Nephron (organoid): ENCODE data around the gene TESK2.

Source experiments
- H3K27ac Mint-ChIP-seq, 3 experiments: 2 replicates each; pipeline ENCODE4 v1.8.0; 2020; ENCODE audit warnings: mixed read lengths in 3 of 3, mild to moderate bottlenecking in 2 of 3, moderate library complexity in 1 of 3
- H3K27me3 Mint-ChIP-seq: 2 replicates; pipeline ENCODE4 v1.8.0; 2021; ENCODE audit warnings: low read depth, mild to moderate bottlenecking, moderate library complexity, mixed read lengths
- H3K36me3 Mint-ChIP-seq: 2 replicates; pipeline ENCODE4 v1.8.0; 2020; ENCODE audit warnings: low read depth, mixed read lengths
- H3K4me1 Mint-ChIP-seq: 2 replicates; pipeline ENCODE4 v1.8.0; 2020; ENCODE audit warnings: mixed read lengths
- H3K4me3 Mint-ChIP-seq, 3 experiments: 2 replicates each; pipeline ENCODE4 v1.8.0; 2020; ENCODE audit warnings: mild to moderate bottlenecking in 3 of 3, mixed read lengths in 3 of 3, moderate library complexity in 2 of 3
- H3K9me3 Mint-ChIP-seq: 2 replicates; pipeline ENCODE4 v1.8.0; 2020; ENCODE audit warnings: mixed read lengths
- TF ChIP-seq, protein P1 (sequence below), 3 experiments: fragments of 200-600 bp; sonication (generic); IDR thresholded peaks; one replicate each; pipeline ENCODE4 v1.5.0; 2021; ENCODE audit warnings: antibody characterized with exemption in 3 of 3; ENCODE audit not compliant: unreplicated experiment in 3 of 3

The TESK2 gene

DNA sequence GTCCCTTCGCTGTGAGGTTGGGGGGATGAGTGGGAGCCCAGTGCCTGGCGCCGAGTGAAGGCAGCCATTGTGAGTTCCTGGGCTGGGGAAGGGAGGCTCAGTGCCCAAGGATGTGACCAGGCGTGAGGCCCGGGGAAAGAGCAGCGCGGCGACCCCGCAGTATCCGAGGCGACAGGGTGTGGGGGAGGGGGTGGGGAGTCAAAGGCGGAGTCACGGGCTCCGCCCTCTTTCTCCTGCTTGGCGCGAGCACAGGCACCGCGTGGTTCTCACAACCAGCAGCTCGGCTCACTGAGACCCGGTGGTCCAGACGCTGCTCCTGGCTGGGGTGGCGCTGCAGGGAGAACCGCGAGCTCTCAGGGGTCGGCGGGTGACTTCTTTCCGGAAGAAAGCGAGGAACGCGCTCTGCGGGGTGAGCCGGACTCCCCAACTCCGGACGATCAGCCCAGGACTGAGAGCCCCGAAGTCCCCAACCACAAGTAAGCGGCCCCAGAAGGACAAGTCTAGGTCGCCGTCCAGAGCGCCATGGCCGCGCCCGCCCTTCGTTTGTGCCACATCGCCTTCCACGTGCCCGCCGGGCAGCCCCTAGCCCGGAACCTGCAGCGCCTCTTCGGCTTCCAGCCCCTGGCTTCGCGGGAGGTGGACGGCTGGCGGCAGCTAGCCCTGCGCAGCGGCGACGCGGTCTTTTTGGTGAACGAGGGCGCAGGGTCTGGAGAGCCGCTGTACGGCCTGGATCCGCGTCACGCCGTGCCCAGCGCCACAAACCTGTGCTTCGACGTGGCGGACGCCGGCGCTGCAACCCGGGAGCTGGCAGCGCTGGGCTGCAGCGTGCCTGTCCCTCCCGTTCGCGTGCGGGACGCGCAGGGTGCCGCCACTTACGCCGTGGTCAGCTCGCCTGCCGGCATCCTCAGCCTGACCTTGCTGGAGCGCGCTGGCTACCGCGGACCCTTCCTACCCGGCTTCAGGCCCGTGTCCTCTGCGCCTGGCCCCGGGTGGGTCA, 164.0 kb downstream of the TESK2 start, which contains the start of gene HPDL:
Gene HPDL, plus strand, starts transcription at position 269 of the 997 bp plus-strand sequence. Its CDS starts 254 bp downstream, at position 523.
- Mint-ChIP-seq H3K4me3 (peak within 1 kb of the TSS; percentile 68 to 69 (median 68)), H3K36me3 (peaks cover 14% of the 10 kb centered on the region), H3K4me1 (peaks cover 9% of the 10 kb centered on the region), H3K27ac (peak within 1 kb of the TSS in 2 of 3 experiments; percentile 41 to 76), H3K9me3 (no peaks in the 10 kb centered on the region), H3K27me3 (no peaks in the 10 kb centered on the region)
- TF ChIP-seq, protein P1, sequence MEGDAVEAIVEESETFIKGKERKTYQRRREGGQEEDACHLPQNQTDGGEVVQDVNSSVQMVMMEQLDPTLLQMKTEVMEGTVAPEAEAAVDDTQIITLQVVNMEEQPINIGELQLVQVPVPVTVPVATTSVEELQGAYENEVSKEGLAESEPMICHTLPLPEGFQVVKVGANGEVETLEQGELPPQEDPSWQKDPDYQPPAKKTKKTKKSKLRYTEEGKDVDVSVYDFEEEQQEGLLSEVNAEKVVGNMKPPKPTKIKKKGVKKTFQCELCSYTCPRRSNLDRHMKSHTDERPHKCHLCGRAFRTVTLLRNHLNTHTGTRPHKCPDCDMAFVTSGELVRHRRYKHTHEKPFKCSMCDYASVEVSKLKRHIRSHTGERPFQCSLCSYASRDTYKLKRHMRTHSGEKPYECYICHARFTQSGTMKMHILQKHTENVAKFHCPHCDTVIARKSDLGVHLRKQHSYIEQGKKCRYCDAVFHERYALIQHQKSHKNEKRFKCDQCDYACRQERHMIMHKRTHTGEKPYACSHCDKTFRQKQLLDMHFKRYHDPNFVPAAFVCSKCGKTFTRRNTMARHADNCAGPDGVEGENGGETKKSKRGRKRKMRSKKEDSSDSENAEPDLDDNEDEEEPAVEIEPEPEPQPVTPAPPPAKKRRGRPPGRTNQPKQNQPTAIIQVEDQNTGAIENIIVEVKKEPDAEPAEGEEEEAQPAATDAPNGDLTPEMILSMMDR (IDR thresholded peaks at IDR 0.05; ENCODE audit: unreplicated experiment in 3 of 3), result no peak

DNA sequence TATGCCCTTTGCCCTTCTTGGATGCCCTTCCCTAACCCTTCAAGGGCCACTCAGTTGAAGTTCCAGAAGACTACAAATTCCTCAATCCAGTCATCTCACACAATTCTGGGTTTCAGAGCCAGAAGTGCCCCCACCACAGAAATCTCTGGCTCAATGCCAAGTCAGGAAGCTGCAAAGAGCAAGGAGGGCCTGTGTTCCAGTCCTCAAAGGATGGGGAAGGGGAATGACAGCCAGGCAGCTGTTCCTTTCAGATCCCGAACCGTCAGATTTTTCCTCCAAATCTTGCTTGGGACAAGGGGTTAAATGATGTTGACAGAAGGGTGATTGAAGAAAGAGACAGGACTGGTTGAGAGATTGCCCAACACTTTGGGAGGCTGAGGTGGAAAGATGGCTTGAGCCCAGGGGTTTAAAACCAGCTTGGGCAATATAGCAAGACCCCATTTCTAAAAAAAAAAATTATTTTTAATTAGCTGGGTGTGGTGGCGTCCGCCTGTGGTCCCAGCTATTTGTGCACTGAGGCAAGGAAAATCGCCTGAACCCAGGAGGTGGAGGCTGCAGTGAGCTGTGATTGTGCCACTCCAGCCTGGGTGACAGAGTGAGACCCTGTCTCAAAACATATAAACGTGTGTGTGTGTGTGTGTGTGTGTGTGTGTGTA, 165.0 kb downstream of the TESK2 start:
- Mint-ChIP-seq H3K4me1 (peaks cover 9% of the 10 kb centered on the region), H3K4me3 (peak overlapping the region; percentile 68 to 69 (median 68)), H3K36me3 (peaks cover 14% of the 10 kb centered on the region), H3K27me3 (no peaks in the 10 kb centered on the region), H3K9me3 (no peaks in the 10 kb centered on the region), H3K27ac (peak overlapping the region in 2 of 3 experiments; percentile 41 to 76)
- TF ChIP-seq, protein P1 (IDR thresholded peaks at IDR 0.05; ENCODE audit: unreplicated experiment in 3 of 3), result no peak

DNA sequence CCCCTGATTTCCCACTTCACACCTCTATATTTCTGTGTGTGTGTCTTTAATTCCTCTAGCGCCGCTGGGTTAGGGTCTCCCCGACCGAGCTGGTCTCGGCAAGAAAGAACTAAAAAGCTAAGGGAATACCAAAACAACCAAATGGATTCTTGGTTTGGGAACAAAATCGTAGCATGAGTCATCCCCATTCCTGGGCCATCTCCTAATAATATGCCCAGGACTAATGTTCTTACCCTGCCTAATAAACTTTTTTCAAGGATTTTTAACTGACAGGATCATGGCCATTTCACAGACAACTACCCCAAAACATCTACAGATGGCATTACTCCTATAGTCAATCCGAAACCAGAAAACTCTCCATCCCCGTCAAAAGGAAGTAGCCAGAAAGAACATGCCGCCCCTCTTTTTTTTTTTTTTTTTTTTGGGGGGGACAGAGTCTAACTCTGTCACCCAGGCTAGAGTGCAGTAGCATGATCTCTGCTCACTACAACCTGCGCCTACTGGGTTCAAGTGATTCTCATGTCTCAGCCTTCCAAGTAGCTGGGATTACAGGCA, 168.4 kb downstream of the TESK2 start:
- no peaks in the 10 kb centered on the region for H3K9me3 Mint-ChIP-seq
- H3K36me3 Mint-ChIP-seq, result peaks cover 7% of the 10 kb centered on the region
- H3K4me1 Mint-ChIP-seq, result peaks cover 5% of the 10 kb centered on the region
- no peaks in the 10 kb centered on the region for H3K27me3 Mint-ChIP-seq
- TF ChIP-seq, protein P1 (IDR thresholded peaks at IDR 0.05; ENCODE audit: unreplicated experiment in 3 of 3), result no peak
- H3K27ac Mint-ChIP-seq, result no peak overlapping the region
- H3K4me3 Mint-ChIP-seq, result no peak overlapping the region

DNA sequence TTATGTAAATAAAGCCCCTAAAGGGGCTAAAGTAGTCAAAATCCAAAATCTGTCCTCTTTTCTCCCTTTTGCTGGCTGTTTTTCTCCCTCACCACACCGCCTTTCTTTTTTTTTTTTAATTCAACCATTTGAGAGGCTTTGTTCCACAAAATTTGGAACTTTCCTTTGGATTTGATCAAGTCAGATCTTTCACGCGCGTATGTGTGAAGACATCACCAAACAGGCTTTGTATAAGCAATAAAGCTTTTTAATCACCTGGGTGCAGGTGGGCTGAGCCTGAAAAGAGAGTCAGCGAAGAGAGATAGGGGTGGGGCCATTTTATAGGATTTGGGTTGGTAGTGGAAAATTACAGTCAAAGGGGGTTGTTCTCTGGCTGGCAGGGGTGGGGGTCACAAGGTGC, 169.5 kb downstream of the TESK2 start:
- no peaks in the 10 kb centered on the region for H3K27me3 Mint-ChIP-seq
- peaks cover 7% of the 10 kb centered on the region for H3K36me3 Mint-ChIP-seq
- peaks cover 5% of the 10 kb centered on the region for H3K4me1 Mint-ChIP-seq
- no peak overlapping the region for H3K4me3 Mint-ChIP-seq
- TF ChIP-seq, protein P1 (IDR thresholded peaks at IDR 0.05; ENCODE audit: unreplicated experiment in 3 of 3), result no peak
- no peak overlapping the region for H3K27ac Mint-ChIP-seq
- no peaks in the 10 kb centered on the region for H3K9me3 Mint-ChIP-seq

DNA sequence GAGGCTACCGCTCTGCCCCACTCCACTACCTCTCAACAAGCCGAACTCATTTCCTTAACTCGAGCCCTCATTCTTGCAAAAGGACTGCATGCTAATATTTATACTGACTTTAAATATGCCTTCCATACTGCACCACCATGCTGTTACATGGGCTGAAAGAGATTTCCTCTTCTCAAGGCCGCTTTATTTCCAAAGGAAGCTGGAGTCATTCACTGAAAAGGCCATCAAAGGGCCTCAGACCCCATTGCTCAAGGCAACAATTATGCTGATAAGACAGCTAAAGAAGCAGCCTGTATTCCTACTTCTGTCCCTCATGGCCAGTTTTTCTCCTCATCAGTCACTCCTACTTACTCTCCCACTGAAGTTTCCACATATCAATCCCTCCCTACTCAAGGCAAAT, 171.2 kb downstream of the TESK2 start:
- Mint-ChIP-seq H3K27ac (no peak overlapping the region), H3K4me3 (no peak overlapping the region), H3K4me1 (no peaks in the 10 kb centered on the region), H3K36me3 (no peaks in the 10 kb centered on the region), H3K27me3 (no peaks in the 10 kb centered on the region), H3K9me3 (no peaks in the 10 kb centered on the region)
- TF ChIP-seq, protein P1 (IDR thresholded peaks at IDR 0.05; ENCODE audit: unreplicated experiment in 3 of 3), result no peak
